Fibroblast of the aortic adventitia (primary cell): ENCODE measurements around the gene GSTM2. TPM values are rescaled to one million over a fixed set of nuclear protein-coding genes. Genes with fewer than 3 reads are reported as not detected.

Experiments used
- DNase-seq: peaks from one replicate; pipeline ENCODE4 v3.0.0-alpha.2; 2010; ENCODE audit warnings: low read depth
- H3K4me3 ChIP-seq: 2 replicates; pipeline ENCODE4 v1.5.1; 2011; ENCODE audit warnings: low read depth, mild to moderate bottlenecking, control low read depth, low read length, moderate library complexity
- total RNA-seq: library from RNA; depleted of rRNA; stranded (reverse); fragments of >200 nt; gene quantifications from 2 replicates; pipeline ENCODE4 v1.2.3, GENCODE V29; 2012; ENCODE audit warnings: low replicate concordance
- TF ChIP-seq, protein P1 (sequence below): IDR thresholded peaks from 2 replicates; pipeline ENCODE4 v1.5.1; 2011; ENCODE audit warnings: mild to moderate bottlenecking, low read length, control low read depth, inconsistent platforms; ENCODE audit not compliant: insufficient read depth

GSTM2 gene
- total RNA-seq, 1 donor = 27.7 TPM

DNA sequence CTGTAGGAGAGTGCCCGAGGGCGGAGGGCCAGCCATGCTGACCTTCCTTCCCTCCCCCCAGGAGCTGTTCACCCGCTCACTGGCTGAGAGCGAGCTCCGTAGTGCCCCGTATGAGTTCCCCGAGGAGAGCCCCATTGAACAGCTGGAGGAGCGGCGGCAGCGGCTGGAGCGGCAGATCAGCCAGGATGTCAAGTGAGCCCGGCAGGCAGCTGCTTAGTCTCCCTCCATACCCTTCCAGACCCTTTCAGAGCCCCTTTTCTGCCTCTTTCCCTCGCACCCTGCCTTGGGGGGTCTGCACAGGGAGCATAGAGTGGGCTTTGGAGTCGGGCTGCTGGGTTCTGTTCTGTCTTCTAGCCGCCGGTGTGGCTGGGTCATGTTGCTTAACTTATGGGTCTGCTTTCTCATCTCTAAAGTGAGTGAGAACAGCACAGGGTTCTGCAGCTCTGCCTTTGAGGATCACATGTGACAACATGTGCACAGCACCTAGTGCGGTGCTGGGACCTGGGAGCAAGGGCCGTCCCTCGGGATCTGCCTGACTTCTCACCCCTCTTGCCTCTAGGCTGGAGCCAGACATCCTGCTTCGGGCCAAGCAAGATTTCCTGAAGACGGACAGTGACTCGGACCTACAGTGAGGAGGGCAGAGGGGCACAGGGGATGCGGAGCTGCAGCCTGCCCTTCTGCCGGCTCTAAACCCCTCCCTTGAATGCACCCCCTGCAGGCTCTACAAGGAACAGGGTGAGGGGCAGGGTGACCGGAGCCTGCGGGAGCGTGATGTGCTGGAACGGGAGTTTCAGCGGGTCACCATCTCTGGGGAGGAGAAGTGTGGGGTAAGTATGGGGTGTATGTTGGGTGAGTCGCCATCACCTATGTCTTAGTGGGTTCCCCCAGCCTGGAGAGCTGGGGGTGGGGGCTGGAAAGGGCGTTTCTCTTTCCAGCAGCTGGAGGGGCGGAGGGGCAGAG, 42.0 kb upstream of the GSTM2 start:
- DNase-seq = no peak
- TF ChIP-seq, protein P1, sequence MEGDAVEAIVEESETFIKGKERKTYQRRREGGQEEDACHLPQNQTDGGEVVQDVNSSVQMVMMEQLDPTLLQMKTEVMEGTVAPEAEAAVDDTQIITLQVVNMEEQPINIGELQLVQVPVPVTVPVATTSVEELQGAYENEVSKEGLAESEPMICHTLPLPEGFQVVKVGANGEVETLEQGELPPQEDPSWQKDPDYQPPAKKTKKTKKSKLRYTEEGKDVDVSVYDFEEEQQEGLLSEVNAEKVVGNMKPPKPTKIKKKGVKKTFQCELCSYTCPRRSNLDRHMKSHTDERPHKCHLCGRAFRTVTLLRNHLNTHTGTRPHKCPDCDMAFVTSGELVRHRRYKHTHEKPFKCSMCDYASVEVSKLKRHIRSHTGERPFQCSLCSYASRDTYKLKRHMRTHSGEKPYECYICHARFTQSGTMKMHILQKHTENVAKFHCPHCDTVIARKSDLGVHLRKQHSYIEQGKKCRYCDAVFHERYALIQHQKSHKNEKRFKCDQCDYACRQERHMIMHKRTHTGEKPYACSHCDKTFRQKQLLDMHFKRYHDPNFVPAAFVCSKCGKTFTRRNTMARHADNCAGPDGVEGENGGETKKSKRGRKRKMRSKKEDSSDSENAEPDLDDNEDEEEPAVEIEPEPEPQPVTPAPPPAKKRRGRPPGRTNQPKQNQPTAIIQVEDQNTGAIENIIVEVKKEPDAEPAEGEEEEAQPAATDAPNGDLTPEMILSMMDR = no peak
- H3K4me3 ChIP-seq = no peak overlapping the region

DNA sequence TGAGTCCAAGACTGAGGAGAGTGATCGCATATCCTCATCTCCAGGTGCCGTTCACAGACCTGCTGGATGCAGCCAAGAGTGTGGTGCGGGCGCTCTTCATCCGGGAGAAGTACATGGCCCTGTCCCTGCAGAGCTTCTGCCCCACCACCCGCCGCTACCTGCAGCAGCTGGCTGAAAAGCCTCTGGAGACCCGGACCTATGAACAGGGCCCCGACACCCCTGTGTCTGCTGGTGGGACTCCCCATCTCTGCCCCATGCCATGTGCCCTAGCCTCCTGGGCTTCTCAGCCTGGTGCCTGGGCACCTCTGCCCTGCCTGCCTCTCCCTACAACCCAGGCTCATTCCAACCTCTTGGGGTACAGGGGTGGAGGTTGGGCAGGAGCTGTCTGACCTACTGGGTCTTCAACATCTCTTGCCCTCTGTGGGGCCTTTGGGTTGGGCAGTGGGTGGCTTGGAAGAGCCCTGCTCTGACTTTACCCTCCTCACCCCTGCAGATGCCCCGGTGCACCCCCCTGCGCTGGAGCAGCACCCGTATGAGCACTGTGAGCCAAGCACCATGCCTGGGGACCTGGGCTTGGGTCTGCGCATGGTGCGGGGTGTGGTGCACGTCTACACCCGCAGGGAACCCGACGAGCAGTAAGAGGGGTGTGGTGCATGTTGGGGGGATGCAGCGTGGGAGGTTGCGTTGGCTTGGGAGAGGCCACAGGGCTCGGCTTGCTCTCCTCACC, 41.0 kb upstream of the GSTM2 start:
- no peak overlapping the region for H3K4me3 ChIP-seq
- no peak for DNase-seq
- TF ChIP-seq, protein P1 = no peak

DNA sequence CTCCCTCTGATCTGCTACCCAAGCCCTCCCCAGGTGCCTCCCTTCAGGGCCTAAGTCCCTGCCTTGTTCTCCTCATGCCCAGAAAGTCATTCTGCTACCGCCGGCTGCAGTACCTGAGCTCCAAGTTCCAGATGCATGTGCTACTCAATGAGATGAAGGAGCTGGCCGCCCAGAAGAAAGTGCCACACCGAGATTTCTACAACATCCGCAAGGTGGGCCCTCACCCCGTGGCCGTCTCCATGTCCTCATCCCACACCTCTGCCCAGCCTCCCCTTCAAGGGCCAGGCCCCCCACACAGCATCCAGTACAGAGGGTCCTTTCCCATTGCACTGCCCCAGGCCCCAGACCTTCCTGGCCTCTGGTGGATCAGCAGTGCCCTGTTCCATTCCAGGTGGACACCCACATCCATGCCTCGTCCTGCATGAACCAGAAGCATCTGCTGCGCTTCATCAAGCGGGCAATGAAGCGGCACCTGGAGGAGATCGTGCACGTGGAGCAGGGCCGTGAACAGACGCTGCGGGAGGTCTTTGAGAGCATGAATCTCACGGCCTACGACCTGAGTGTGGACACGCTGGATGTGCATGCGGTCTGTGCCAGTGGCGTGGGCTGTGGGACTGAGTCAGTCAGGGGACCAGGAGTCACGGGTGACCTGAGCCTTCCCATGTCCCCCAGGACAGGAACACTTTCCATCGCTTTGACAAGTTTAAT, 40.0 kb upstream of the GSTM2 start:
- no peak overlapping the region for H3K4me3 ChIP-seq
- TF ChIP-seq, protein P1 = no peak

DNA sequence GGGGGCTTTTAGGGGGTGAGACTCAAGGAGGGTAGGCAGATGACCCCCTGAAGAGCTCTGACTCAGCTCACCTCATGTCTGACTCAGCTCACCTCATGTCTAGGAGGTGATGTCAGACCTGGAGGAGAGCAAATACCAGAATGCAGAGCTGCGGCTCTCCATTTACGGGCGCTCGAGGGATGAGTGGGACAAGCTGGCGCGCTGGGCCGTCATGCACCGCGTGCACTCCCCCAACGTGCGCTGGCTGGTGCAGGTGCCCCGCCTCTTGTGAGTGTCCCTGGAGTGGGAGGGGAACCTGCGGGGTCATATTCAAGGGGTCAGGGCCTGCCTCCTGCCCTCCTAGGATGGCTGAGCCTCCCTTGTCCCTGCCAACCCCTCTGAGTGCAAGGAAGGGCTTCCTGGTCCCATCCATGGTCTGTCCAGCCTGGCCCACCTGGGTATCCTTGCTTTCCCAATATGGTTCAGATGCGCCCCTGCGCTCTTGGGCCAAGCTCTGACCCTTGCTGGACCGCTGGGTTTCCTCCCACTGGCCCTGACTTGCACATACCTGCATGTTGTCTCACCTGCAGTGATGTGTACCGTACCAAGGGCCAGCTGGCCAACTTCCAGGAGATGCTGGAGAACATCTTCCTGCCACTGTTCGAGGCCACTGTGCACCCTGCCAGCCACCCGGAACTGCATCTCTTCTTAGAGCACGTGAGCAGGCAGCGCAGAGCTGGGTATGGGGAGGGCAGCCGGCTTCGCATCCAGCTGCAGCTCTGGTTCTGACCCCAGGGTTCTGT, 39.1 kb upstream of the GSTM2 start:
- no peak overlapping the region for H3K4me3 ChIP-seq
- TF ChIP-seq, protein P1 = no peak
- DNase-seq = no peak

More for the DNA sequence above, 40.0 kb upstream of the GSTM2 start:
- no peak for DNase-seq

DNA sequence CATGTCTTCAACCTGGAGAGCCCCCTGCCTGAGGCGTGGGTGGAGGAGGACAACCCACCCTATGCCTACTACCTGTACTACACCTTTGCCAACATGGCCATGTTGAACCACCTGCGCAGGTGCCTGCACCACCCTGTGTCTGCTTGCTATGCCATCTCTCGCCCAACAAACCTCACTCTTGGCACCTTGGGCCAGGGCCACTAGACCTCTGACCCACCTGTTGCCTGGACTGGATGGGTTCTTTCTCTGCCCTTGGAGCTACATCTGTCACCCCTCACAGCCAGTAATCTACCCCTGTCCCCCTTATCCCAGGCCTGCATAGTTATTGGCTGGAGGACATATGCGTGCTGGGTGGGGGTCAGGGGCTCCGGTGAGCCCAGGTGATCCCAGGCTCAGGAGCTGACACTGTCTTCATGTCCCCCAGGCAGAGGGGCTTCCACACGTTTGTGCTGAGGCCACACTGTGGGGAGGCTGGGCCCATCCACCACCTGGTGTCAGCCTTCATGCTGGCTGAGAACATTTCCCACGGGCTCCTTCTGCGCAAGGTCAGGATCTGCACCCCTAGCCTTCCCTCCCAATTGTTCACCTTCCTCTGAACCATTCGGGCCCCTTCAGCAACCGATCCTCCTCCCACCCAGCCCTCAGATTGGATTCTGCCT, 38.4 kb upstream of the GSTM2 start:
- DNase-seq = no peak
- TF ChIP-seq, protein P1 = no peak
- no peak overlapping the region for H3K4me3 ChIP-seq
